ENCODE results near the gene KCNQ1OT1.

The KCNQ1OT1 gene

GRCh38 chr11:2685566-2686359 lies 14.0 kb downstream of the KCNQ1OT1 start:
- no peak for DNase-seq

GRCh38 chr11:2685051-2685450 lies 14.7 kb downstream of the KCNQ1OT1 start:
- DNase-seq = no peak

- DNase-seq = no peak
Measured at GRCh38 chr11:2684581-2684980, 15.2 kb downstream of the KCNQ1OT1 start.

- no peak for DNase-seq
Measured at GRCh38 chr11:2683806-2684205, 16.0 kb downstream of the KCNQ1OT1 start.

- DNase-seq = no peak
Measured at GRCh38 chr11:2681408-2682145, 18.2 kb downstream of the KCNQ1OT1 start.

- DNase-seq = no peak
Measured at GRCh38 chr11:2679011-2679676, 20.6 kb downstream of the KCNQ1OT1 start.

- no peak for DNase-seq
Measured at GRCh38 chr11:2678396-2678795, 21.4 kb downstream of the KCNQ1OT1 start.

- DNase-seq = no peak
Measured at GRCh38 chr11:2677127-2677526, 22.7 kb downstream of the KCNQ1OT1 start.

GRCh38 chr11:2675540-2675939 lies 24.3 kb downstream of the KCNQ1OT1 start:
- no peak for DNase-seq

- DNase-seq = no peak
Measured at GRCh38 chr11:2674658-2675131, 25.1 kb downstream of the KCNQ1OT1 start.

GRCh38 chr11:2673871-2674471 lies 25.8 kb downstream of the KCNQ1OT1 start:
- no peak for DNase-seq

- DNase-seq = no peak
Measured at GRCh38 chr11:2673250-2673610, 26.6 kb downstream of the KCNQ1OT1 start.

GRCh38 chr11:2672553-2673249 lies 27.1 kb downstream of the KCNQ1OT1 start:
- no peak for DNase-seq

- DNase-seq = no peak
Measured at GRCh38 chr11:2671748-2672147, 28.0 kb downstream of the KCNQ1OT1 start.

GRCh38 chr11:2670541-2671100 lies 29.2 kb downstream of the KCNQ1OT1 start:
- no peak for DNase-seq

- no peak for DNase-seq
Measured at GRCh38 chr11:2669634-2670469, 29.9 kb downstream of the KCNQ1OT1 start.

GRCh38 chr11:2668876-2669275 lies 30.9 kb downstream of the KCNQ1OT1 start:
- no peak for DNase-seq

GRCh38 chr11:2667940-2668339 lies 31.9 kb downstream of the KCNQ1OT1 start:
- DNase-seq = no peak

GRCh38 chr11:2666828-2667570 lies 32.8 kb downstream of the KCNQ1OT1 start:
- DNase-seq = no peak

GRCh38 chr11:2666401-2666741 lies 33.4 kb downstream of the KCNQ1OT1 start:
- no peak for DNase-seq

Measured in SHP77 (cell line).